ENCODE data around the gene SLC39A11. TPM values are rescaled to one million over a fixed set of nuclear protein-coding genes. Genes with fewer than 3 reads are reported as not detected.

Gene SLC39A11
- total RNA-seq, 4 donors from 2014 or later, result 36.6 to 75.0 (median 40.2) TPM

- TF ChIP-seq CTCF (IDR thresholded peaks at IDR 0.05; ENCODE audit: low read depth), result no peak
Observed at GRCh38 chr17:72639711-72640110, 452.8 kb downstream of the SLC39A11 start.

- TF ChIP-seq CTCF (IDR thresholded peaks at IDR 0.05; ENCODE audit: low read depth), result no peak
Observed at GRCh38 chr17:72635034-72635635, 457.4 kb downstream of the SLC39A11 start.

- no peak for TF ChIP-seq CTCF (IDR thresholded peaks at IDR 0.05; ENCODE audit: low read depth)
Observed at GRCh38 chr17:72634621-72635020, 457.9 kb downstream of the SLC39A11 start.

- no peak for TF ChIP-seq CTCF (IDR thresholded peaks at IDR 0.05; ENCODE audit: low read depth)
Observed at GRCh38 chr17:72631949-72632684, 460.4 kb downstream of the SLC39A11 start.

- no peak for TF ChIP-seq CTCF (IDR thresholded peaks at IDR 0.05; ENCODE audit: low read depth)
Observed at GRCh38 chr17:72631568-72631948, 460.9 kb downstream of the SLC39A11 start.

- TF ChIP-seq CTCF (IDR thresholded peaks at IDR 0.05; ENCODE audit: low read depth), result no peak
Observed at GRCh38 chr17:72624652-72625051, 467.8 kb downstream of the SLC39A11 start.

GRCh38 chr17:72624226-72624625, 468.3 kb downstream of the SLC39A11 start:
- TF ChIP-seq CTCF (IDR thresholded peaks at IDR 0.05; ENCODE audit: low read depth), result no peak
